ENCODE results near the gene PHACTR1. TPM values are rescaled to one million over a fixed set of nuclear protein-coding genes. Genes with fewer than 3 reads are reported as not detected.

Gene PHACTR1
- total and polyA plus RNA-seq, 3 donors from 2014 or later: 5.1 to 7.6 (median 6.5) TPM

DNA sequence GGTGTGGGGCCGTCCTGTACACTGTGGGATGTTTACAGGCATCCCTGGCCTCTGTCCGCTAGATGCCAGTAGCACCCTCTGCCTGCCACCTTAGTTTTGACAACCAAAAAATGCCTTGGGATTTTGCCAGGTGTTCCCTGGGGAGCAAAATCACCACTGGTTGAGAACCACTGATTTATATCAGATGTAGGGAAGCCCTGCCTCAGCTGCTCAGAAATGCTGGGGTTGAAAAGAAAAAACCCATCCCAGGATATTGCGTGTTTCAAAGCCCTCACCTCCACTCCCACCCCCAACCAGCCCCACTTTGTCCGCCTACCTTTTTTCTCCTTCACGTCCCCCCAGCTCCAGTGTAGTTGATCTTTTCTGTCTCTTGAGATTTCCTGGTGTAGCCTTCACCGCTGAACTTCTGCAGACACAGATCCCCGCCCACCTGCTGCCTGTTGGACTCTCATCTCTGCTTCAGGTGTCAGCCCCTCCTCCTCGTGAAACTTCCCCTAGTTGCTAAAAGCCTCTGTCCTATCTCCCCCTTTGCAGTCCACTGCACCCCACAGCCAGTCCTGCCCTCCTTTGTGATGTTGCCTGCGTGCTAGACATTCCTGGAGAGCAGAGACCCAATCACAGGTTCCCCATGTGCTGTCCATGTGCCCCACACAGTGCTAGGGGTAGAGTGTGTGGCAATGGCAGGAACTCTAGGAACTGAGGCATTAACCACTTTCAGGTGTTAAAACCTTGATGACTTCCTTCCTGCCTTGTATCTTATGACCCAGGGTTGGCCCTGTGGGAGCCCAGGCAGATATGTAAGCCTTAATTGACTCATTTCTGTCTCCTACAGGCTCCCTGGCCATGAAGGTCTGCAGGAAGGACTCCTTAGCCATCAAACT, 512.9 kb downstream of the PHACTR1 start:
- no peak overlapping the region for H3K4me3 ChIP-seq
- H3K27ac ChIP-seq: no peak overlapping the region
- no peaks in the 10 kb centered on the region for H3K27me3 ChIP-seq
- DNase-seq: no peak
- 83% methylated on average over 8 to 9 of the region's 9 CpGs for WGBS, 2 donors
- no peaks in the 10 kb centered on the region for H3K9me3 ChIP-seq
- no peaks in the 10 kb centered on the region for H3K36me3 ChIP-seq (ENCODE audit: low read depth, missing control alignments)
- intact Hi-C loops (cut with DNase I; ENCODE audit: low total_unique reads): no loop called here
- TF ChIP-seq, protein P1, sequence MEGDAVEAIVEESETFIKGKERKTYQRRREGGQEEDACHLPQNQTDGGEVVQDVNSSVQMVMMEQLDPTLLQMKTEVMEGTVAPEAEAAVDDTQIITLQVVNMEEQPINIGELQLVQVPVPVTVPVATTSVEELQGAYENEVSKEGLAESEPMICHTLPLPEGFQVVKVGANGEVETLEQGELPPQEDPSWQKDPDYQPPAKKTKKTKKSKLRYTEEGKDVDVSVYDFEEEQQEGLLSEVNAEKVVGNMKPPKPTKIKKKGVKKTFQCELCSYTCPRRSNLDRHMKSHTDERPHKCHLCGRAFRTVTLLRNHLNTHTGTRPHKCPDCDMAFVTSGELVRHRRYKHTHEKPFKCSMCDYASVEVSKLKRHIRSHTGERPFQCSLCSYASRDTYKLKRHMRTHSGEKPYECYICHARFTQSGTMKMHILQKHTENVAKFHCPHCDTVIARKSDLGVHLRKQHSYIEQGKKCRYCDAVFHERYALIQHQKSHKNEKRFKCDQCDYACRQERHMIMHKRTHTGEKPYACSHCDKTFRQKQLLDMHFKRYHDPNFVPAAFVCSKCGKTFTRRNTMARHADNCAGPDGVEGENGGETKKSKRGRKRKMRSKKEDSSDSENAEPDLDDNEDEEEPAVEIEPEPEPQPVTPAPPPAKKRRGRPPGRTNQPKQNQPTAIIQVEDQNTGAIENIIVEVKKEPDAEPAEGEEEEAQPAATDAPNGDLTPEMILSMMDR (IDR thresholded peaks at IDR 0.05): no peak
- TF ChIP-seq POLR2A (IDR thresholded peaks at IDR 0.05): no peak
- H3K4me1 ChIP-seq: no peaks in the 10 kb centered on the region

DNA sequence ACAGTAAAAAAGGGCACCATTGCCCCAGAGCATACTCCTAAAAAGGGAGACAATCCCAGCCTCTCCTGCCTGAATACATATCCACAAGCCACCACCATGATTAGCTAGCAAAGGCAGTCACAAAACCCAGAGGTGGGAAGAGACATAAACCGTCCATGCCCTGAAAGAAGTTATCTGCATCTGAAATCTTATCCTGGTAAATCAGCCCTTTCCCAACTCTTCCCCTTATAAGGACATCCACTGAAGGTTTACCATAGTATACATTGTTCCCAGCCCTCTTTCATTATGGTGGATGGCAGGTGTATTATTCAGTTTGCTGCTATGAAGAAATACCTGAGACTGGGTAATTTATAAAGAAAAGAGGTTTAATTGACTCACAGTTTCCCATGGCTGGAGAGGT, 516.5 kb downstream of the PHACTR1 start:
- intact Hi-C loops (cut with DNase I; ENCODE audit: low total_unique reads): no loop called here
- no peaks in the 10 kb centered on the region for H3K36me3 ChIP-seq (ENCODE audit: low read depth, missing control alignments)
- H3K27ac ChIP-seq: no peak overlapping the region
- no peaks in the 10 kb centered on the region for H3K4me1 ChIP-seq
- H3K9me3 ChIP-seq: no peaks in the 10 kb centered on the region
- no peak overlapping the region for H3K4me3 ChIP-seq
- DNase-seq: no peak
- TF ChIP-seq, protein P1 (IDR thresholded peaks at IDR 0.05): no peak
- TF ChIP-seq POLR2A (IDR thresholded peaks at IDR 0.05): no peak
- 95 to 96% methylated on average over 1 of the region's 1 CpG for WGBS, 2 donors
- H3K27me3 ChIP-seq: no peaks in the 10 kb centered on the region

DNA sequence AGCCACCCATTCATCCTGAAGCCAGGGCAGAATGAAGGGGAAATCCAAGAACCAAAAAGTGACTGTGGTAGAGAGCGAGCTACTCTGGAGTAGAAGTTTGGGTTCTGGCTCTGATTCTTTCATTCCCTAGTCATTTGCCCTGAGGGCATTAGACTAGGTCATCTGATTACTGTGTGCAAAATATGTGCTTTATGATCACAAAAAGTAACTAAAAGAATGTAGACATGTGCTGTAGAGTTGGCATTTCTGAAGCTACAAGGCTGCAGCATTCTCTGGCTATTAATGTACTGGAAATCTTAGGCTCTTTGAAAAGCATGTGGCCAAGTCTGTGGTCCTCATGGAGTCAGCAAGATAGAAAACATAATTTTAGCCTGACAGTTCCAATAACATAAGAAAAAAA, 517.6 kb downstream of the PHACTR1 start:
- no peak for DNase-seq
- Histone ChIP-seq H3K36me3 (ENCODE audit: low read depth, missing control alignments) (no peaks in the 10 kb centered on the region), H3K4me3 (no peak overlapping the region), H3K27me3 (no peaks in the 10 kb centered on the region), H3K4me1 (no peaks in the 10 kb centered on the region), H3K9me3 (no peaks in the 10 kb centered on the region), H3K27ac (no peak overlapping the region)
- no peak for TF ChIP-seq POLR2A (IDR thresholded peaks at IDR 0.05)
- TF ChIP-seq, protein P1 (IDR thresholded peaks at IDR 0.05): no peak
- intact Hi-C loops (cut with DNase I; ENCODE audit: low total_unique reads): no loop called here
- WGBS, 2 donors: 83 to 90% methylated on average over 1 of the region's 1 CpG

DNA sequence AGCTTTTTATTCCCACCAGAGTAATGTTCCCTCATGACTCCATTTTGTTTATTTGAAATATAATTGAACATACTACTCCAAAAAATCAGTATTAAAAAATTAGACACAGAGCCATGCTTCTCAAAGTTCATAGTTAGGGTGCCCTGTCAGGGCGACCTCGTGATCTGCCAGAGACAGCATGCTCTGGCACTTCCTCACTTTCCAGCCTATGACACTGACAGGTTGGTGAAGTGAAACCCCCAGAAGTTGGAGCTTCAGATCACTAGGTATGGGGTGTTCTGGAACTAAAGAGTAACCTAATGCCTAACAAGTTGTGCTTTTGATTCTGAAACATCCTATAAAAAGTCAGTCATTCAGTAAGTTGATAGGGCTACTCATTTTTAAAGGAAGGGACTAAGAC, 518.8 kb downstream of the PHACTR1 start:
- DNase-seq: no peak
- Histone ChIP-seq H3K27ac (no peak overlapping the region), H3K9me3 (no peaks in the 10 kb centered on the region), H3K4me1 (no peaks in the 10 kb centered on the region), H3K27me3 (no peaks in the 10 kb centered on the region), H3K4me3 (no peak overlapping the region), H3K36me3 (ENCODE audit: low read depth, missing control alignments) (no peaks in the 10 kb centered on the region)
- intact Hi-C loops (cut with DNase I; ENCODE audit: low total_unique reads): no loop called here
- TF ChIP-seq POLR2A (IDR thresholded peaks at IDR 0.05): no peak
- 89 to 94% methylated on average over 2 of the region's 2 CpGs for WGBS, 2 donors

DNA sequence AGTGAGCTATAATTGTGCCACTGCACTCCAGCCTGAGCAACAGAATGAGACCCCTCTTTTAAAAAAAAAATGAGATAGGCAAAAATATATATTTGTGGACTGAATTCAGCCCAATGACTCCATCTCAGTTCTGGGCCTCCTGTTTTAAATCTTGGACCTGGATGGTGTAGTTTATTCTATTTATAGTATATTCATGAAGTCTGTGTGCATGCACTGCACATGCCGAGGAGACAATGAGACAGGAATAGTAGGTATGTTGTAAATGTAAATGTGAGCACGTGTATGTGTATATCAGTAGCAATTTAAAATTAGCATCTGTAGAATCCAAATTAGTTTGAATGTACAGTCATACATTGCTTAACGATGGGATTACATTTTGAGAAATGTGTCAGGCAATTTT, 520.8 kb downstream of the PHACTR1 start:
- Histone ChIP-seq H3K27me3 (no peaks in the 10 kb centered on the region), H3K9me3 (no peaks in the 10 kb centered on the region), H3K27ac (no peak overlapping the region), H3K4me3 (no peak overlapping the region), H3K36me3 (ENCODE audit: low read depth, missing control alignments) (no peaks in the 10 kb centered on the region), H3K4me1 (no peaks in the 10 kb centered on the region)
- no peak for DNase-seq
- TF ChIP-seq POLR2A (IDR thresholded peaks at IDR 0.05): no peak
- TF ChIP-seq, protein P1 (IDR thresholded peaks at IDR 0.05): no peak
- intact Hi-C loops (cut with DNase I; ENCODE audit: low total_unique reads): no loop called here
- 89 to 94% methylated on average over 3 of the region's 3 CpGs for WGBS, 2 donors

Measured in testis (tissue), 3 donors.